Activated CD8-positive, alpha-beta T cell treated with anti-CD3 and anti-CD28 coated beads, Interleukin-2, amount 10 ng/mL, durations not matched to agents 7 days and 5 days (primary cell): ENCODE measurements around the gene EFNA5. TPM values are rescaled to one million over a fixed set of nuclear protein-coding genes. Genes with fewer than 3 reads are reported as not detected.
"Not testable (repeated sequence)": the region's sequence is repeated elsewhere in the genome, so short reads cannot be mapped to it uniquely, and the experiment has no call there.

Source experiments
- ATAC-seq: fragments of 150-1000 bp; cut with Tn5 transposase; one replicate; pipeline ENCODE4 v1.10.0; 2021; ENCODE audit warnings: moderate library complexity
- CTCF ChIA-PET: fragments of 350-600 bp; sonication (Branson Sonifier 250); formaldehyde crosslinking; loops from one replicate; lab custom pipeline; 2021; ENCODE audit warnings: antibody characterized with exemption; lab: Charles Lee
- POLR2A ChIA-PET: fragments of 350-600 bp; sonication (Branson Sonifier 250); formaldehyde crosslinking; loops from one replicate; lab custom pipeline; 2021; ENCODE audit warnings: antibody characterized with exemption; lab: Charles Lee
- DNase-seq: peaks from one replicate; pipeline ENCODE4 v3.0.0-alpha.2; 2020
- H3K27ac Mint-ChIP-seq: one replicate; pipeline ENCODE4 v1.8.0; 2021; ENCODE audit warnings: mild to moderate bottlenecking, mixed read lengths
- H3K27me3 Mint-ChIP-seq: one replicate; pipeline ENCODE4 v1.8.0; 2021; ENCODE audit warnings: low read depth, mixed read lengths
- H3K36me3 Mint-ChIP-seq: one replicate; pipeline ENCODE4 v1.8.0; 2021; ENCODE audit warnings: low read depth, mixed read lengths
- H3K4me1 Mint-ChIP-seq: one replicate; pipeline ENCODE4 v1.8.0; 2021; ENCODE audit warnings: low read depth, mixed read lengths
- H3K4me3 Mint-ChIP-seq: one replicate; pipeline ENCODE4 v1.8.0; 2021; ENCODE audit warnings: mild to moderate bottlenecking, mixed read lengths
- H3K9me3 Mint-ChIP-seq: one replicate; pipeline ENCODE4 v1.8.0; 2022; ENCODE audit warnings: mixed read lengths; ENCODE audit not compliant: insufficient read depth
- total RNA-seq, 2 experiments: library from RNA; stranded (reverse); gene quantifications; one replicate each; pipeline ENCODE4 v1.2.3, GENCODE V29; 2021

EFNA5 gene
- total RNA-seq, 2 experiments from 2014 or later: not detected

DNA sequence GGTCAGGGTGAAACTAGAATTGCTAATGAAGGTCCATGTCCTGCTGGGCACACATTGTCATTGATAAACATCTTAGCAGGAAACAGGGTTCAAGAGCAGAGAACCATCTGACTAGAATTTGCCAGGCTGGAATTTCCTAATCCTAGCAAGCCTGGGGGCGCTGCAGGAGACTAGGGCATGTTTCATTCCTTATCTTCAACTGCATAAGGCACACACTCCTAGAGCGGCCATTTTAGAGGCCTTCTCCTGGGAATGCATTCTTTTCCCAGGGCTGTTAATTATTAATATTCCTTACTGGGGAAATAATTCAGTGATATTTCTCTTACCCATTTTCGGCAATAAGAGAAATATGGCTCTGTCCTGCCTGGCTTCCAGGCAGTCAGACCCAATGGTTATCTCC, 324.2 kb downstream of the EFNA5 start:
- POLR2A ChIA-PET, H3K27me3 Mint-ChIP-seq, CTCF ChIA-PET: not testable (repeated sequence)

DNA sequence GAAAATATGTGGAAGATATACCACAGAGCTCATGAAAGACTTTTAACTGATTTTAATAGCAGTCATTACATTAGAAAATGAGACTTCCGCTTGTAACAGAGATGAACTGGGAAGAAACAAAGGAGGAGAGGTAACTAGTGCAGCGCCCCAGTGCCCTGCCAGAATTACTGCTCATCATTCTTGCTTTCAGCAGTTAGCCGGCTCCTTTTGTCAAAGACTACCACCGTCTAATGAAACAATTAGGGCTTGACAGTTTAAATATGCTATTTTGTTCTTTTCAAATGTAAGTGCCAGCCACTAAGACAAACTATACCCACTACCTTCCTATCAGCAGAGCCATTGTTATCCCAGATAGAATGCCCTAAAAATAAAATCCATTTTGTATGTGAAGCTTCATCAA, 328.4 kb downstream of the EFNA5 start:
- Mint-ChIP-seq H3K4me1 (no peaks in the 10 kb centered on the region), H3K27me3 (no peaks in the 10 kb centered on the region), H3K36me3 (no peaks in the 10 kb centered on the region), H3K4me3 (no peak overlapping the region), H3K9me3 (peaks cover 5% of the 10 kb centered on the region), H3K27ac (no peak overlapping the region)
- no peak for DNase-seq
- CTCF ChIA-PET: no interaction called here
- POLR2A ChIA-PET: no interaction called here
- no peak for ATAC-seq

More for the DNA sequence above, 324.2 kb downstream of the EFNA5 start:
- not testable (repeated sequence) for H3K9me3 Mint-ChIP-seq, H3K4me1 Mint-ChIP-seq, H3K4me3 Mint-ChIP-seq, H3K27ac Mint-ChIP-seq, DNase-seq, H3K36me3 Mint-ChIP-seq, ATAC-seq

DNA sequence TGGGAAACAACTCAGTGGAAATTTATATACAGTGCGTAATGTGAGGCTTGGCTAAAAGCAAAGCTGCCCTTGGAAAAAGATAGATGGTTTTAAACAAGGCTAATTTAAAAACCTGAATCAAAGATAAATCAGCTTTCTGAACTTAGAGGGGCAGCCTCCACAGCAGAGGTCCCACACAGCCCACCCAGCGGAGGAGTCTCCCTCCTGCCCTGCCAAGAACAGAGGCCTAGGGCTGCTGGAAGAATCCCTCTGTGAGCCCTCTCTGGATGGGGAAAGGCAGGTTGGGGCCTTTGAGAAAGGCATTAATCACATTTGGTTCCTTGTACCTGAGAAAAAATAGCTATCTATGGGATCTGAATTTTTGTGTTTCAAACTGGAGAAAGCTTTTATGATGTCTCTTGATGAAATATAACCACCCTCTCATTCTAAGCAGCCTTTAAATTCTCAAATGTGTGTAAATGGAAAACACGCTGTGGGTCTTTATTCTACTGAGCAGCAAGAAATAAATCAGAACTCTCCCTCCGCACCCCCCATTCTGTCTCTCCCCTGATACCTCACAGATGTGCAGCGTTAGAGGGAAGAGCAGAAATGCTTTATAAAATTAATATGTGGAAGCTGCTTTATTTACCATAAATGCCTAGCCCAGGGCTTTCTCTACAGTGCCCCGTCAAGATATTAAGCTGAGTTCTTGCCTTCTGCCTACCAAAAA, 329.2 kb downstream of the EFNA5 start:
- DNase-seq (no peak), ATAC-seq (no peak)
- peaks cover 5% of the 10 kb centered on the region for H3K9me3 Mint-ChIP-seq
- H3K36me3 Mint-ChIP-seq: no peaks in the 10 kb centered on the region
- ChIA-PET POLR2A (no interaction called here), CTCF (no interaction called here)
- H3K27me3 Mint-ChIP-seq: no peaks in the 10 kb centered on the region
- H3K4me1 Mint-ChIP-seq: no peaks in the 10 kb centered on the region
- H3K4me3 Mint-ChIP-seq: no peak overlapping the region
- H3K27ac Mint-ChIP-seq: no peak overlapping the region

DNA sequence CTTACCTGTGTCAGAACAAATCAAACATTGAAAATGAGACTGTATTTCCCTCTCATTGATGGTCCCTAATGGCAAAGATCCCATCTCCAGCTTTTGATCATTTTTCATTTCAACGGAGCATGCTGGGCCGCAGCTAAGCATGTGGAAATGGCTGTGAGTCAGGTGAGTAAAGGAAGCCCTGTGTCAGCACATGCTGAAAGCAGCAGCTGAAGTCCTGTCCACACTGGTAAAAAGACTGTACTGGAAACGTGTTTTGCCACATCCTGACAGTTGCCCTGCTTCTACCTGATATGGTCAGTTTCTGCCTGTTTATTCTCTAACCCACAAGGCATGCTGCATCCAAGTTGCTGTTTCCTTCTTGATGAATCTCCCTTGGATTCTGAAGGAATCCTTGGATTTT, 330.1 kb downstream of the EFNA5 start:
- Mint-ChIP-seq H3K27ac (no peak overlapping the region), H3K36me3 (no peaks in the 10 kb centered on the region), H3K4me1 (no peaks in the 10 kb centered on the region), H3K4me3 (no peak overlapping the region), H3K27me3 (no peaks in the 10 kb centered on the region), H3K9me3 (no peaks in the 10 kb centered on the region)
- ChIA-PET CTCF (no interaction called here), POLR2A (no interaction called here)
- no peak for ATAC-seq
- no peak for DNase-seq

DNA sequence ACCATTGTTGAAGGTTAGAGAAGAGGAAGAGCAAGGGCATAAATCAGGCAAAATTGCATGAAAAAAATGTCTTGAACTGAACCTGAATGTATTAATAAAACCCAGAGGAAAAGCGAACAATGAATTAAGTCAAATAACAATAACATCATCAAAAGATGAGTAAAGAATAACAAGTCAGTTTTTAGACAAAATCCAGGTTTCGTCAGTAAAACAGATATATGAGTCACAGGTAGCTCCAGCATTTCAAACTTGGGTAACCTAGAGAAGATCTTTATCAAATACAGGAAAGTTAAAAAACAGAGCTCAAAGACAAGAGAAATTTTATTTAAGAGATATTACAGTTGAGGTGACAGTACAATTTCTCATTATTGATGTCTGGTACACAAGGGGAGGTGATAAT, 332.4 kb downstream of the EFNA5 start:
- H3K27me3 Mint-ChIP-seq: no peaks in the 10 kb centered on the region
- no peak overlapping the region for H3K4me3 Mint-ChIP-seq
- no peak overlapping the region for H3K27ac Mint-ChIP-seq
- H3K9me3 Mint-ChIP-seq: no peaks in the 10 kb centered on the region
- H3K36me3 Mint-ChIP-seq: no peaks in the 10 kb centered on the region
- DNase-seq: no peak
- no peaks in the 10 kb centered on the region for H3K4me1 Mint-ChIP-seq
- ChIA-PET CTCF (no interaction called here), POLR2A (no interaction called here)
- no peak for ATAC-seq

DNA sequence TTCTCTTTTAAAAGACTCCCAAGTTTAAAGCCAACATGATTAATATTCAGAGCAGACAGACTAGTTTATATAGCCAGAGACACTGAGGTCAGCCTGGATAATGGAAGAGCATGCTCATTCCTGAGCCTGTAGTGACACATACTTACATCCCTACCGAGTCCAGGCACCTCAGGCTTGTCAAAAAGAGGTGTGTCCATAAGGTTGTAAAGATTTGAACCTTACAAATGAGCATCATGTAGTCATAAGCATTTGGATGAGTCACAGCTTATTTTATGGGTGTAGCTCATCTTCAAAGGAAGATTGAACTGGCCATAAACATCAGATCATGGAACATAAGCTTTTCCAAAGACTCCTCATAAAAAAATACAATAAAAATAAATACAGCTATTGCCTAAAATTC, 333.5 kb downstream of the EFNA5 start:
- no peaks in the 10 kb centered on the region for H3K27me3 Mint-ChIP-seq
- ATAC-seq (no peak), DNase-seq (no peak)
- ChIA-PET POLR2A (no interaction called here), CTCF (interaction anchor here (1.1 kb wide), 2 partner anchors 234 to 235 kb away, joined by 3 read pairs; no protein-coding TSS in a partner anchor)
- no peaks in the 10 kb centered on the region for H3K9me3 Mint-ChIP-seq
- H3K4me1 Mint-ChIP-seq: no peaks in the 10 kb centered on the region
- H3K4me3 Mint-ChIP-seq: no peak overlapping the region
- no peaks in the 10 kb centered on the region for H3K36me3 Mint-ChIP-seq
- H3K27ac Mint-ChIP-seq: no peak overlapping the region

DNA sequence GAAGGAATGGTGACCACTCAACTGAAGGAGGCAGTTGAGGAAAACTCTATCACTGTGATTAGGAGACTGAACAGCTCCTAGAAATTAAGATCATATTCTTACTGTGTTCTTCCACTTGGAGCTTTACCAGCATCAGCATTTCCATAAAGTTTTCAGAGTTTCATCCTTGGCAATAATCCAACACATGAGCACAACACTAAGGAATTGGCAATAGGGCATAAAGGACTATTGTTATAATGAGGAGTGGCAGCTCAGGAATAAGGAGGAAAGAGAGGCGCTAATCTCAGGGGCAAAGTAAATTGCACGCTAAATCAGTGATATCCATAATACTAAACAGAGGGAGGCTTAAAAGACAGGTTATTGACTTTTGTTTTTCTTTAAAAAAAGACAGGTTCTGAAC, 338.9 kb downstream of the EFNA5 start:
- CTCF ChIA-PET: no interaction called here
- Mint-ChIP-seq H3K9me3 (no peaks in the 10 kb centered on the region), H3K4me3 (no peak overlapping the region), H3K4me1 (no peaks in the 10 kb centered on the region), H3K27me3 (no peaks in the 10 kb centered on the region), H3K36me3 (no peaks in the 10 kb centered on the region), H3K27ac (no peak overlapping the region)
- POLR2A ChIA-PET: no interaction called here
- ATAC-seq: no peak
- DNase-seq: no peak

DNA sequence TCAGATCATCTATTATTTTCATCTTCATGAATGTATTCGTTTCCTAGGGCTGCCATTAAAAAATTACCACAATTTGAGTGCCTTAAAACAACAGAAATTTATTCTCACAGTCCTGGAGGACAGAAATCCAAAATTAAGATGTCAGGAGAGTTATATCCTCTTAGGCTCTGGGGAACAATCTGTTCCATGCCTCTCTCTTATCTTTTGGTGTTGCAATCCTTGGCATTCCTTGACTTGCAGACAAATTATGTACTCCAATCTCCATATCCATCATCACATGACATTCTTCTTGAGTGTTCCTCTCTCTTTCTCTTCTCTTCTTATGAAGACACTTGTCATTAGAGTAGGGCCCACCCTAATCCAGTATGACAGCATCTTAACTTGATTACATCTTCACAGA, 339.4 kb downstream of the EFNA5 start:
- no peak for ATAC-seq
- Mint-ChIP-seq H3K4me3 (no peak overlapping the region), H3K9me3 (no peaks in the 10 kb centered on the region), H3K36me3 (no peaks in the 10 kb centered on the region), H3K27me3 (no peaks in the 10 kb centered on the region), H3K27ac (no peak overlapping the region), H3K4me1 (no peaks in the 10 kb centered on the region)
- ChIA-PET CTCF (no interaction called here), POLR2A (no interaction called here)
- DNase-seq: no peak

DNA sequence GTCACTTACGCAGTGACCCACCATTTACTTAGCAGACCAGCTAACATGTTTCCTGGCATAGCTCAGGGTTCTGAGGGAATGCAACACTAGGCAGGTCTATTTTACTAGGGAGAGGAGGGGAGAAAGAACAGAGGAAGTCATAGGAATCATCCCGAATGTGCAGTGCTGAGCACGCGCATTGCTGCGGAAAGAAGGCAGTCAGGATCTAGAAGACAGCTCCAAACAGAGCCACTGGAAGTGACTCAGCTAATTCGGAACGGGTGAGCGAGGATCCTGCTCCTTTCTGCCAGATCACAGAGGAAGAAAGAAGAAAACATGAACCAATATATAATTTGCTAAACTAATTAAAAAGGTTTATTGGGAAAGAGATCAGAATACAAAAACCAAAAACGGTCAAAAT, 339.8 kb downstream of the EFNA5 start:
- Mint-ChIP-seq H3K4me1 (no peaks in the 10 kb centered on the region), H3K9me3 (no peaks in the 10 kb centered on the region), H3K36me3 (no peaks in the 10 kb centered on the region), H3K27me3 (no peaks in the 10 kb centered on the region), H3K27ac (no peak overlapping the region), H3K4me3 (no peak overlapping the region)
- ChIA-PET POLR2A (no interaction called here), CTCF (no interaction called here)
- no peak for ATAC-seq
- DNase-seq: no peak

DNA sequence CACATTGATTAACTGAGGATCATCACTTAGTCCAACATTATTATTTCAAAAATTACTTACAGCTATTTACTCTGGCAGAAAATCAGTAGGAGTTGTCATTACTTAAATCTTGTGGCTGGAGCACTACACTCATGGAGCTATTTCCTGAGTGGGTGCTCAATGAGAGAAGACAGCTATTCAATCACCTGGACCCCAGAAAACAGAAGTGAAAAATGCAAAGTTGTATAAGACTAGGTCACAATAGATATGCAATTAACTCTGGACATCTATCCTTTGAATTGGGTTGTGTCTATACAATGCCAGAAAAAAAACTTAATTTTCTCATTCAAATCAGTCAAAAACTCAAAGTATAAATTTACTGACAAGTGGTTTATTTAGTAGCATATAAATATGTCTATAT, 340.9 kb downstream of the EFNA5 start:
- POLR2A ChIA-PET: no interaction called here
- no peaks in the 10 kb centered on the region for H3K36me3 Mint-ChIP-seq
- H3K4me1 Mint-ChIP-seq: no peaks in the 10 kb centered on the region
- no peaks in the 10 kb centered on the region for H3K9me3 Mint-ChIP-seq
- H3K27ac Mint-ChIP-seq: no peak overlapping the region
- no peak overlapping the region for H3K4me3 Mint-ChIP-seq
- CTCF ChIA-PET: no interaction called here
- DNase-seq (no peak), ATAC-seq (no peak)
- H3K27me3 Mint-ChIP-seq: no peaks in the 10 kb centered on the region
